ENCODE measurements around the gene COL23A1.

COL23A1 gene

GRCh38 chr5:178289438-178289837, 300.8 kb downstream of the COL23A1 start:
- no peak for DNase-seq

- DNase-seq, result no peak
Observed at GRCh38 chr5:178288401-178289368, 301.5 kb downstream of the COL23A1 start.

DNA sequence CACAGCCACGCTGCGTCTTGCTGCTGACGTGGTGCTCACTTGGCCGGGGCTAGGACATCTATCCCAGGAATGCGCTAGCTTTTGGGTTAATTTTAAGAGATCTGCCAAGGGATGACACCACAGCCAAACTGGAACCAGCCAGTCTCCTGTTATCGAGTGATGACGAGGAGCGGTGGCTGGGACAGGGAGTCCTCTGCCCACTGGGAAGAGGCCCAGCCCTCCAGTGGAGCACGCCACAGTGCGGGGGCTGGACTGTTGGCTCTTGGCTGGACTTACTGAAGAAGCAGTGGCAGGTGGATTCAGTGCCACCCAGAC, 302.4 kb downstream of the COL23A1 start:
- no peak for DNase-seq

- DNase-seq, result no peak
Observed at GRCh38 chr5:178287091-178287790, 303.0 kb downstream of the COL23A1 start.

- no peak for DNase-seq
Observed at GRCh38 chr5:178286226-178287090, 303.7 kb downstream of the COL23A1 start.

DNA sequence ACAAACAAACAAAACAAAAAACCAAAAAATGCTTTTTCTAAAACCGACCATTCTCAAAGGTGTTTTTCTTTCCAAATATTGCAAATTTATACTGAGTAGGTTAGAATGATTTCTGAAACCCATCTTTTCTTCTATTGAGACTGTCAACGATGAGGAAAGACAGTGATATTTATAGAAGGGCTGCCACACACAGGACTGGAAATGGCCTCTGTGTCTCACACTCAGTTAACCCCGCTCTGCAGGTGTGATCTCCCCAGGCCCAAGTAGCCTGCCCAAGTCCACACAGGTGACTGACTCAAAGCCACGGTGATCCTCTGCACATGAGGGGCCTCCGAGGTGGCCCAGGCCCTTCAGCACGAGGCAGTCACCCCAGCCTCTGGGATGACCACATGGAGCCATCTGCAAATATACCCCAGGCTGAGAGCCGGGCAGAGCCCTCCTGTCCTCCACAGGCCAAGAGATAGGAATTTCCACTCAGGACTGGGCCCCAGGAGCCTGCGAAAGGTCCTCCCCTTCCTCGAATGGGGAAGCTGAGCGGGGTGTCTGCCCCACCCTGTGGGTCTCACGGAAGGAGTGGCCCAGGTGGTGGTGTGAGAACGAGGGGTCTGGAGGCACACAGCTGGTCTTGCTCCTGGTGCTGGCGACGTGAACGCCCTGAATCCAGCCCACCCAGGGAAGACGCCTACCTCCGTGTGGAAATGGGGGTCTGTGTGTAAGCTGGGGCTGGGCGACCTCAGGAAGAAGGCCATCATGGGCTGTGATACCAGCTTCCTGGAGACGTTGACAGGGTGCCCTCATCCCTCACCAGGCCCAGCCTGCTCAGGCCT, 304.6 kb downstream of the COL23A1 start:
- DNase-seq, result no peak

DNA sequence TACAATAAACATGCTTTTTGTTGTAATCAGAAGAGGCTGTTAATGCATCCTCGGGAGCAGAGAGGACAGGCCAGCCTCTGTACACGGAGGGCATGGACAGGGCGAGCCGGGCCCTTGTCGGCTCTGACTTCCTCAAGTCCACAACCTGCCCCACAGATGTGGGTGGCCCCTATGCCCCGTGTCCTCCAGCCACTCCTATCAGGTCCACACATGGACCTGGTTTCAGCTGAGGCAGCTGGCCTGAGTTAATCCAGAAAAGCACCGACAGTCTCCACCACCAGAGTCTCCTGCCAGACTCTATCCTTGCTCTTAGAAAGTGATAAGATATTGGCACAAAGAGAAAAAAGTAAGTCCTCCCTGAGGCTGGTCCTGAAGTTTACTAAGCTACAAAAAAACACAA, 305.2 kb downstream of the COL23A1 start:
- DNase-seq, result no peak

- DNase-seq, result no peak
Observed at GRCh38 chr5:178284093-178284675, 306.0 kb downstream of the COL23A1 start.

- DNase-seq, result no peak
Observed at GRCh38 chr5:178283520-178283919, 306.7 kb downstream of the COL23A1 start.

GRCh38 chr5:178282391-178282790, 307.8 kb downstream of the COL23A1 start:
- no peak for DNase-seq

GRCh38 chr5:178281331-178281730, 308.9 kb downstream of the COL23A1 start:
- DNase-seq, result no peak

- no peak for DNase-seq
Observed at GRCh38 chr5:178280631-178281030, 309.6 kb downstream of the COL23A1 start.

DNA sequence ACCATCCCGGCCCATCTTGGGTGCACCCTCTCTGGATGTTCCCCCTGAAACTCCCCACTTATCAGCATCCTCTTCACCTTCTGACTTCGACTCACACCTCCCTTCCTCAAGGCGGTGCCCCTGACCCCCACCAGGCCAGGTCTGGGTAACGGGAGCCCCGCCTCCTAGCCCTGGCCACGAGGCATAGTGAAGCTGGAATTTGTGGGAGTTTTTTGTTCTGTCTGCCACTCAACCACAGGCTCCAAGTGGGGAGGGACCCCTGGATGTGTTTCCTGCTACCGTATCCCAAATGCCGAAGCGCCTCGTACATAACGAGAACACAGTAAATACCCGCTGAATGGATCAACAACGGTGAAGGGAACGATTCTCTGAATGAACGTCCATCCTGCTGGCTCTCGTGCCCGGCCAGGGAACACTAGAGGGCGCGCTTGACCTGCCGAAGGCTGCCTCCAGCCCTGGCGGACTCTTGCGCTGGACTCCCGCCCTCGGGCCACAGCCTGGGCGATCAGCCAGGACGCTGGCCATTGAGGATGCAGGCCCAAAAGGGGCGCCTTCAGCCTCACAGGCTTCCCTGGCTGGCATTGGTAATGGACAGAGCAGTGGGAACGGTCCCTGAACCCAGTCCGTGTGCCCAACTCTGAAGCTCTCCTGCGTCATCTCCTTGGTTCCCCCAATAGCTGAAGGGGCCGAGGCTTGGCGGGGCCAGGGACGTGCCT, 310.3 kb downstream of the COL23A1 start:
- peak; percentile 56 for DNase-seq

DNA sequence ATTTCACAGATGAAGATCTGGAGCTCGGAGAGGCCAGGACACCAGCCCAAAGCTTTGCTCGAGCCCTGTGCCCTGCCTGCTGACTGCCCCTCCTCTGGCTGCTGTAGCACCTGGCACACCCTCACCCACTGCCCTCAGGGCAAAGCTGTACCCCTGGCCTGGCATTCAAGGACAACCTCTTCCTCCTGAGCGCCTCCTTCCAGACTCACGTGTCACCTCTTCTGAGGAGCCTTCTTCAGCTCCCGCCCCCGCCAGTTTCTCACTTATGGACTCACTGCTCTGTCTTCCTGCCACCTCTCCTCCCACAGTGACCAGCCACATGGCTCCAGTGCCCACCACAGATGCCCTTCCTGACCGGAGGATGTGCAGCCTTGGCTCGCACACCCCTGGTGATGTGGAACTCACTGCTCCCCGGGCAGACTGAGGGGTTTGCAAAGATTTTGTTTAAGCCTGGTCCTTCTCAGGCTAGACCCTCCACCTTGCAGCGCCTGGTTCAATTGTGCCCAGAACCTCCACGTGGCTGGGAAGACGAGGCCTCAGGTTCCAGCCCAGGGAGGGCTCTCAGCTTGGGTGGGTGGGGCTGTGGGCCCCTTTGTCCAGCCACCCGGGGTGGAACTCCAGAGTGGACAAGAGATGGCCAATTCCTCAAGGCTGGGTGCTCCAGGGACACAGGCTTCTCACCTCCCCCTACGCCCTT, 311.0 kb downstream of the COL23A1 start:
- no peak for DNase-seq

DNA sequence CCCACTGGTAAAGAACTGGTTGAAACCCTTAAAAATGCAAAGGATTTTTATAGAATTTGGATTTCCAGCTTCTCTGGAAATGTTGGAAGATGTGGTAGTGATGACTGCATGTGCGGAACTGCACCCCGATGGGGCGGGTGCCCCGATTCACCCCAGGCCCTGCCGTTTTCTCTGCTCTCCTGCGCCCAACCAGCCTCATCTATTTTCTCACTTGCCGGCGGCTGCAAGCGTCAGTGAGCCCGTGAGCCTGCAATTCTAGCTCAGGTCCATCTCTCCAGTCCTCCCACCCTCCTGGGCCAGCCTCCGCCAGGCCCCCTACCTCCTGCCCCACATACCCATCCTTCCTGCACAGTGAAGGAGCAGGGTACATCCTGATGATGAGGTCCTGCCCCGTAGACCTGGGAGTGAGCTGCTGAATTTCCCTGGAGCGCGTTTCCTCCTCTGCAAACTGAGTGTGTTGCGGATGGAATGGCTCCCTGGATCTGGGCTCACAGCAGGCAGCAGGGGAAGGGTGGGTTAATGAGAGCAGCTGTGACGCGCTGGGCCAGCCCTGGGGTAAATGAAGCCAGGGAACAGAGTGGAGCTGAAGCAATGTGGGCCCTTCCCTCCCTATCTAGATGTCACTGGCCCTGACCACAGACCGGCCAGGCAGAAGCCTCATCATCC, 311.7 kb downstream of the COL23A1 start:
- DNase-seq, result no peak

GRCh38 chr5:178277866-178278265, 312.3 kb downstream of the COL23A1 start:
- DNase-seq, result no peak

DNA sequence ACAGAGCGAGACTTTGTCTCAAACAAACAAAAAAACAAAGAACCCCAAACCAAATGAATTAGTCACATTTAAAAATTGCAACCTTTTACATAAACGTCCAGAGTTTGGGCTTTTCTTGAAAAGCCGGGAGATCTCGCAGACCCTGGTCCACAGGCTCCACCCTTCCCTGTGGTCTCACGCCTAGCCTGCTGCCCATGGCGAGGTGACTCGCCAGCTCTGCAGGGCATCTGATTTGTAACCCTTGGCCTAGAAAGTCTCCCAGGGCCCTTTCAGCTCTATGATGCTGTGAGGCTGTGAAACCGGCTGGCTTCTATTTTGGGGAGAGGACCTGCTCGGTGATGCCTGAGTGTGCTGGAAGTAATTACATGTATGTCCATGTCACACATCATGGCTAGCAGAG, 312.8 kb downstream of the COL23A1 start:
- DNase-seq, result no peak

GRCh38 chr5:178274781-178275537, 315.2 kb downstream of the COL23A1 start:
- DNase-seq, result no peak
